HG03439 (cell line): ENCODE measurements around the gene CHI3L1.

Source experiments
- ATAC-seq: cut with Tn5 transposase; IDR thresholded peaks from one replicate; pipeline ENCODE4 v1.9.1; 2021; ENCODE audit warnings: mild to moderate bottlenecking, moderate library complexity; ENCODE audit not compliant: unreplicated experiment

CHI3L1 gene

DNA sequence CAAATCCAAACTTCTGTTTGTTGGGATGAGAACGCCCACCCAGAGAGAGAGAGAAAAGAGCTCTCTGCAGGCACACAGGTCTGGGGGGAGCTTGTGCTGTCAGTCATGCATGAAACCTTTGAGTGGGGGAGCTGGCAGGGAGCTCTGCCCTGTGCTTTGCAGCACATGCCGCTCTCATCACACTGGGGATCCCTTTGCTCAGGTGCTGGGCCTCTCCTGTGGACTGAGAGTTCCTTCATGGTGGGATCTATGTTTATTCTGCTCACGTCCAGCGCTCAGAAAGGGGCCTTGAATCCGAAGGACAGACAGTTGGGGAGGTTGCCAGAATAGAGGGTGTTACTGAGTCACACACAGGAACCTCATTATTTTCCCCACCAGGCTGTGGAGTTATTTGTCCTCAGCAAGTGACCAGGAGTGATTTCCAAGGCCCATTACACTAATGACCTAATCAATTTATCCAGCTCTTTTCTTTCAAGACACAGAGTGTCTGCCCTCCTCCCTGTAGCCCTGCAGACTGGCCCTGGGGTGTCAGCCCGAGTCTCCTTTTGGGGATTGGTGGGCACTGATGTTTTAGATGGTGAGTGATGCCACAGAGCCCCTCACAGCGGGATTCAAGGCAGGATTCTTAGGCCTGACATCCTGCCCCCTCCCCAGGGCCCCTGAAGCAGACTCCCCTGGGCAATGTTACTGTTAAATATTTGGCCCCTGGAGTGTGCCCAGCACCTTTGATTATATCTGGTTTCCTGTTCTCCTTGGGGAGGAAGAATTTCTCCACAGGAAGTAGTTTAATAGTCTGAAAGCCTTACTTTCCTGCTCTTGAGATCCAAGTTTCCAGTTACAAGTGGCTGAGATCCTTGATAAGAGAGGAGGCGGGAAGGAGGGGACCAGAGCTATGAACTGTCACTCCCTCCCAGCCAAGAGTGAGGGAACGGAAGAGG is 33.2 kb downstream of the CHI3L1 start:
- no peak for ATAC-seq

DNA sequence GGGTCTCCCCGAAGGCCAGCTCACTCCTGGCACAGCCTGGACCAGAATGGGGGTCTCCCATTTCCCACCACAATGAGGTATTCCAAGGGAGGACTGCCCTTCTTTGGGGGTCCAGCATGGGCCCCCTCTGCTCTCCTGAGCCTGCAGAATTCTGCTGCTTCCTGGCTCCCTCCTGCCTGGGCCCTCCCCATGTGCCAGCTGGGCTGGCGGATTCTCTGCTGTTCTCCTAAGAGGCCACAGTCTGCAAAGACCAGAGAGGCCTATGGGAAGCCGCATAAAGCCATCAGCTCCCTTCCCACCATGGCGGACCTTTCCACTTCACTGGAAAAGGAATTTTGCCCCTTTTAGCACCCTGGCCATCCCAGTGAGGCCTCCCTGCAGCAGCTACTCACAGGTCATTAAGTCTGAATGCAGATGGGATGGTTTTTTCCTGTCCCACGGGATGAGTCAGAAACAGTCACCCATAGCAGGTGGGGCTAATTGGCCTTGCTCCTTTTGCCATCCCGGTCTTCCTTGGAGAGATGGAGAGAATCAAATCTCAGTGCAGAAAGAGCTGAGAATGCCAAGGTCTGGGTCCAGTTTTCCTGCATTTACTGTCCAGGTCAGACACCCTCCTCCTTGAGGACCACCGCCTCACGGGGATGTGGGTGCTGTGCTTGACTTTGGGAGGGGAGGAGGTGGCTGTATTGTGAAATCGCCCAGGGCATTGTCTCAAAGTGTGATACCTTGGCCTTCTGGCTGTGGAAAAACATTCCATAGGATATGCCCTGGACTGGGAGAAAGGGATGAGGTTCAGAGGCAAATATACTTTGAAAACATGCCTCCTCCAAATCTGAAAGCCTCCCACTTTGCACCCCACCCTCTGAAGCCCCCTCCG is 34.1 kb downstream of the CHI3L1 start:
- no peak for ATAC-seq

DNA sequence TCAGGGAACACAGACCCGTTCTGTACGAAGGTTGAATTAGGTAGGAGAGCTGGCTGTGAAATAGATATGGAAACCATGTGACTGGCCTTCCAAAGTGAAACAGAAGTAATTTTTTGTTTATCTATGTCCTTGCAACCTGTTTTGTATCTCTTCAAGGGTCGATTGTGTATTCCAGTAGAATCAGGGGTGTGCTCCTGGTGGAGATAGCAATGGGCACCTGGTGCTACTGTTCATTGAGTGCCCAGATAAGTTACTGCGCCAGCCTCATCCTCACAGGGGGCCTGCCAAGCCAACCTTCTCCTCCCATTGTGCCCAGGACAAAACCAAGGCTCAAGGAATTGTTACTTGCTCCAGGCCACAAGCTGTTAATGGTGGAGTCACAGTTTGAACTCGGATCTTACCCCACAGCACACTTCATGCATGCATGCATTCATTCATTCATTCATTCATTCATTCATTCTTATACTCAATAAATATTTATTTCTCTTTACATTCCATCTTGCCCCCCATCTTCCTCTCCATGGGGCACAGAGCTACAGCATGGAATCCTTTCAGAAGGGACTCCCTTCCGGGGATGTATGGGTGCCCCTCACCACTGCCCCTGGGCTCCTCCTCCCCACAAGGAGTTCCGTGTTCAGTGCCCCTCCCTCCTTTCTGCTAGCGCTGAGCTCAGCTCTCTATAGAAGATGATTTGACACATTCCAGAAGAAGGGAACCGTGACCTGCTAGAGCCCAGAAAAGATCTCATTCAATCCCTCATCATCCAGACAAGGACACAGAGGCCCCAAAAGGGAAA is 34.9 kb downstream of the CHI3L1 start:
- ATAC-seq, result no peak

DNA sequence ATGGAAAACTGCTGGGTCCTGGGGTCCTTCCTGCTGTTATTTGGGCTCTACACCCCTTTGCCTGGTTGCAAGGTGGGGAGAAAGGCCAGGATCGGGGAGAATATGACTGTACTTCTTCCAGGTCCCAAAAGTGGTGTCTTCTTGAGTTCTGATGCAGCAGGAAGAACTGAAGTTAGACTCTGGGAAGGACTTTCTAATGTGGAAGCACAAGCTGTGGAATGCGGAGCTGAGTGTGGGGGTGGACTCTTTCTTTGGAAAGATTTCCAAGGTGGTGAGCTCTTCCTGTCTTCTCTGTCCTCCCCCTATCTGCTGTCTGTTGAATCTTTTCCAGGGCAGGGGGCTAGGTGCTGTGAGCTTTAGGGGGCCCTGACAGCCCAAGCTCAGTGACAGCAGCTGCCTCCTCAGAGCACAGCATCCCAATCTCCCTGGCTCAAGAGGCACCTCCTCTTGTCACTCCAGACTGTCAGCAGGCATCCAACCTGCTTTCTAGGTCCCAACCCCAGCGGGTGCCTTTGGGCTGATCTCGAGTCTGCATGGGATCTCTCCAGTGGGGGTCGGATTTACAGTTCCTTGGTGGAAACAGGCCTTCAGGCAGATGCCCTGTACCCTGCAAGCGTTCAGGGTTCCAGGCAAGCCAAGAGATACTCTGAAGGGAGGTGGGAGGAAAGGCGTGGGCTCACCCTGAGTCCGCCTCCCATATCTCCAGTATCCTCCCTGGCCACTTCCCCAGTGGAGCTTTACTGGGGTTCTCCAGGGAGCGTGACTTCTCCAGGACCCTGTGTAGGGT is 35.8 kb downstream of the CHI3L1 start:
- ATAC-seq, result no peak

DNA sequence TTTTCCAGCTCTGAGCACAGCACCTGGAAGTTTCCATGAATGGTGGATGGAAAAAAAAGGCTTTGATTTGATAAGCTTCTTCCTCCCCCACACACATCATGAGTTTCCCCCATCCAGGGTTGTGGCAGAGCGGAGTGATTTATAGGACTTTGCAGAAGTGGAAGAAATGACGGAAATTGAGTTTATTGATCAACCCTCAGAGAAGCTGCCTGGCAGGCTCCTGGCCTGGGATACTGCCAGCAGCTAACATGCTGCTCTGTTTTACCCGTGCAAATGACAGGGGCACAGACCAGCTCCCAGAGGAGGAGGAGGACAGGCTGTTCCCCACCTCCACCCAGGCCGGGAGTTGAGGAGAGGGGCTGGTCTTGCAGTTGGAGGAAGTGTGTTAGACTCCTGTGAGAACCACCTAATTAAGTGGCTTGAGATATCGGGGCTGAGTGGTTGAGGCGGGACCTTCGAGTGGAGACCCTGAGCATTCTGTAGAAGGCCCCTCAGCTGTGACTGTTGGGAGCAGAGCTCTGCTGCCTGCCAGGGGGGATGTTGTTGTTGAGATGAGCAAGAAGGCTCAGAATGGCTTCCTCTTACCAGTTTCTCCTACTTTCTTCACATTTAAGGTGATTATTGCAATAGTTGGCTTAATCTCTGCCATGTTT is 37.2 kb downstream of the CHI3L1 start:
- no peak for ATAC-seq

DNA sequence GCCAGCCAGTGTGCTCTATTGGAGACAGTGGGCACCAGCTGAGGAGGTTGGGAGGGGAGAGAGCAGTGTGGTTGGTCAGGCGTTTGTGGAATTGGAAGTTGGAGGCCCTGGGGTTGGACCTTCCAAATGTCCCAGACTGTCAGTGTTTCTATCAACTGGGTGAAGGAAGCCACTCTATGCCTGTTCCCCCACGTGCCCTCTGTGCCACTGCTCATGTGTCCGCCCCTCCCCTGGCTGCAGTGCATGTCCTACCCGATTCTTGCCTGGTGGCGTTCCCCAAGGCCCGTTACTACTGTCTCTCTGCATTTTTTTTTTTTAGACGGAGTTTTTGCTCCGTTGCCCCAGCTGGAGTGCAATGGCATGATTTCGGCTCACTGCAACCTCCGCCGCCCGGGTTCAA is 37.9 kb downstream of the CHI3L1 start:
- no peak for ATAC-seq

DNA sequence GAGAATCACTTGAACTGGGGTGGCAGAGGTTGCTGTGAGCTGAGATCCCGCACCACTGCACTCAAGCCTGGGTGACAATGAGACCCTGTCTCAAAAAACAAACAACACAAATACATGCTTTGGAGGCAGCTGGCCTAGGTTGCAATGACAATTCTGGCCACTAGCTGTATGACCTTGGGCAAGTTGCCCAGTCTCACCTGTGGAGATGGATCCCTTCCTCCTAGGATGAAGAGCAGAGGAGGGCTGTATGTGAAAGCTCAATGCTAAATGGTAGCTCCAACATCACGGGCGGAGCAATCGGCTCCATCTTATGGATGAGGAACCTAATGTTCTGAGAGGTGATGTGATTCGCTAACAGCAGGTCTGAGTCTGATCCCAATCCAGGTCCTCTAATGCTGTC is 38.4 kb downstream of the CHI3L1 start:
- ATAC-seq, result no peak

DNA sequence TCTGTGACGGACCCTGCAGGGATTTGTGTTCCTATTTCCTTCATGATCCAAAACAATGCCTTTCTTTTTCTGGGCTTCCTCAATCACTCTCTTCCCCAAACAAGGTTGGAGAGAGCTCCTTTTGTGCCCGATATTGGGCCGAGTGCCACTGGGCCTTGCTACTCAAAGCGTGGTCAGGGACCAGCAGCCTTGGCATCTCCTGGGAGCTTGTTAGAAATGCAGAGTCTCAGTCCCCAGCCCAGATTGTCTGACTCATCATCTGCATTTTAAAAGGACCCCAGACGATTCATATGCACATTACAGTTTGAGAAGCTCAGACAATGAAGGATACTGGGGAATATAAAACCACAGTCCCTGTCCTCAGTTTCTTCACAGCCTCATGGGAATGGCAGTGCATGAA is 39.1 kb downstream of the CHI3L1 start:
- no peak for ATAC-seq

DNA sequence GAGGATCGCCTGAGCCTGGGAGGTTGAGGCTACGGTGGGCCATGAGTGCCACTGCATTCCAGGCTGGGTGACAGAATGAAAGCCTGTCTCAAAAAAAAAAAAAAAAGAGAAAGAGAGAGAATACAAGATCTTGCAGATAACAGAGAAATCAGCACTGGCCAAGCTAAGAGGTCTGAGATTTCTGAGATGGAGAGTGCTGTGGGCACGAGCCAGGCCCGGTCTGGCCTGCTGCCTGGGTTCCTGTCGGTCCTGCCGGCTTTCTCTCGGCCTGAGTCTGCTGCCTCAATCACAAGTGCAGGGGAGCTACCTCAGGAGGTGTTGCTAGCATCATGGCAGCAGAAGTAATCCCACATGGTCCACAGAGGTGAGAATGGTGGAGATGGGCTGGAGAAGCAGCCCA is 40.0 kb downstream of the CHI3L1 start:
- no peak for ATAC-seq

DNA sequence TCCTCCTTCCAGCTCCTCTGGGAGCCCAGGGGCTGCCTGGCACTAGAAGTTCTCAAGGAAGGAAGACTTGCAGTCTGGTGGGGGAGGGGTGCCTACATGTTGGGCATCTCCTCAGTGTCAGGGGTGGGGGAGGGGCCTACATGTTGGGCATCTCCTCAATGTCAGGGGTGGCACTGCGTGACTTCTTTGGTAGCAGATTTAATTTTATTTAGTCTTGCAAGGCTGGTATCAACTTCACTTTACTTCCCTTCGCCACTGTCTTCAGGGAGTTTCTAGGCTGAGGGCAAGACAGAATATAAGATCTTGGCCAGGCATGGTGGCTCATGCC is 40.5 kb downstream of the CHI3L1 start:
- ATAC-seq, result no peak

DNA sequence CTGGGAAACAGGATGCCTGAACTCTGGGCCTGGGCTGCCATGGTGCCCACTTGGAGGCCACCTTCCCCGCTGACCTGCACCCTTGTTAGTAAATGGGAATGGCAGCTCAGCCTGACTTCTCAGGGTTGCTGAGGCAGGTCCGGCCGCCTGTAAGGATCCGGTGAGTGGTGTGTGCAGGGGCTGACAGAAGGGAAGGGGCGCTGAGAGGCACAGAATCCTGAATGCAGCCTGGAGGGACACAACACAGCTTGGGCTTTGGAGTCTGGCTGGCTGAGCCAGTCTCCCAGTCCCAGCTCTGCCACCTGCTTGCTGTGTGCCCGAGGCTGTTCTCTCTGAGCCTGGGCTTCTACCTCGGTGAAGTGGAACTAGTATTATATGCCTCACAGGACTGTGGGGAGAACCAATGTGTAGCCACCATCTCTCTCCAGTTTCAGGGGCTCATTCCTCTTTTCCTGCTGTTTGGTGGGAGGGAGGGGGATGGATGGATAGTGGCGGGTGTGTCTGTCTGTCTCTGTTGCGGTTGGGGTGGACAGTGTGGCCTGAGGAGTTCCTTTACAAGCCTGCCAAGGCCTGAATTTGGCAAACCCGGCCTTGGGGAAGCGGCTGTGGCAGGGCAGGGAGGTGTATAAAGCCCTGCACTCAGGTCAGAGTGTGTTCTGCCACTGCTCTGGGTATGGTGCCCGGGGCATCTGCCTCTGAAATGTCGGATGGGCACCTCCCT is 41.0 kb downstream of the CHI3L1 start:
- no peak for ATAC-seq

DNA sequence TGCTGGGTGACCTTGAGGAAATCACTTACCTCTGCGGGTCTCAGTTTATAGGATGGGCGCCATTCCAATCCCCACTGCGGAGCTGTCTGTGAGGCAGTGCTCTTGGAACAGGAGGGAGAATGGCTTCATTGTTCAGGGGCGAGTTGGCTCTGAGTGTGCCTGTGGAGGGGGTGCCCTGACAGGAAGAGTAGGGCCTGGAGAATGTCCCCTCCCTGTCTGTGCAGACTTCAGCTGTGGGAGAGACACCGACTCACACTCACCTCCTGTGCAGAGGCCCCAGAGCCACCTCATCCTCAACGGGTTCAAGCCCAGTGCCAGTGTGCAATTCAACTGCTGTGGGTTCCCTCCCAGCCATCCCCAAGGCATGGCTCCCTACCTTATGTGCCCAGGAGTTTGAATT is 41.8 kb downstream of the CHI3L1 start:
- no peak for ATAC-seq

DNA sequence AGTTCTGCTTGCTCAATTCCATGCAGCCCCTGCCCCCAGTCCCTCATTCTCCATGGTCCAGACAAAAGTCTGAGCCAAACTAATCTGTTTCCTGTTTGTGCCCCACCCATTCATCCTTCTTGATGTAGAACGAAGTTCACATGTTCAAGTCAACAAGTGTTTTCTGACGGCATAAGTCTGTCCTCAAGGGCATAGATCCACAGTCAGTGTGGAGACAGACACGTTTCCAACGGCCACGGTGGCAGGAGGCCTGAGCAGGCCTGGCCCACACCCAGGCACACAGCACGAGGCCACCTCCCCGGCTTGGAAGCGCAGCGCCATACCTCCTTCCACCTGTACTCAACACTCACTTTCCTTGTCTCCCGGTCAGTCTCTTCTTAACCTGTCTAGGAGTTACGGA is 42.9 kb downstream of the CHI3L1 start:
- ATAC-seq, result no peak

DNA sequence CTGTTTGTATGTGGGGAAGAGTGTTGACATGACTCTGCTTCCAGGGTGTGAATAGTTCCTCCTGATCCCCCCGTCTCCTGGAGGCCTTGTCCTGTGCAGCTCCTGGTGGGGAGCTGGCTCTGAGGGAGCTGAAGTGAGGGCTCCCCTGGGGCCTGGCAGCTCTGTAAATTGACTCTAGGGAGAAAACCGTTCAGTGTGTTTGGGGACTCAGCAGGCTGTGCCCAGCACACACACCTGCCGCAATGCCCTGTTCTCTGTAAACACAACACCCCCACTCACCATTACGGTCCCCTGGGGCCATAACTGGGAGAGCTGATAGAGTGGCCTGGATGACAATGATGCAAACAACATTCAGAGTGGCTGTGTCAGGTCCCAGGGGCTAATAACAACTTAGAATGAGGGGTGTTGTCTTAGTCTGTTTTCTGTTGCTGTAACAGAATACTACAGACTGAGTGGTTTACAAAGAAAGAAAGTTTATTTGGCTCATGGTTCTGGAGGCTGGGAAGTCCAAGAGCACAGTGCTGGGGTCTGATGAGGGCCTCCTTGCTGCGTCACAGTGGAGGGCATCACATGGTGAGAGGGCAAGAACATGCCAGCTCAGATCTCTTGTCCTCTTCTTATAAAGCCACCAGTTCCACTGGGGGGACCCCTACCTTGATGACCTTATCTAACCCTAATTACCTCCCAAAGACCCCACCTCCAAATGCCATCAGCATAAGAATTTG is 43.7 kb downstream of the CHI3L1 start:
- no peak for ATAC-seq

DNA sequence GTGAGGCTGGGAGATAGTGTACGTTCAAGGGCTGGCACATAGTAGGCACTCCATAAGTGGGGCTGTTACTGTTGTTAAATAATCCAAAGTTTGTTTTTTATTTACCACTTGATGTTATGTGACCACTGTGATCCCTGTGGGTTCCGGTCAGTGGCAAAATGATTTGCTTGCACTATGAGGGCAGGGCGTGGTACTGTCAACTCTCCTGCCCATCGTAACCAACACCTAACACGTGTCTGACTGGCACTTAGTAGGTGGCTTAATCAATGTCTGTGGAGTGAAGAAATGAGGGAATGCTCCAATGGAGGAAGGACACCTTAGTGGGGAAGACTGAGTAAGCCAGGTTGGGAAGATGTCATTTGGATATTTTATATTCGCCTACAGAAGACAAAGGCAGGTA is 44.4 kb downstream of the CHI3L1 start:
- ATAC-seq, result no peak

DNA sequence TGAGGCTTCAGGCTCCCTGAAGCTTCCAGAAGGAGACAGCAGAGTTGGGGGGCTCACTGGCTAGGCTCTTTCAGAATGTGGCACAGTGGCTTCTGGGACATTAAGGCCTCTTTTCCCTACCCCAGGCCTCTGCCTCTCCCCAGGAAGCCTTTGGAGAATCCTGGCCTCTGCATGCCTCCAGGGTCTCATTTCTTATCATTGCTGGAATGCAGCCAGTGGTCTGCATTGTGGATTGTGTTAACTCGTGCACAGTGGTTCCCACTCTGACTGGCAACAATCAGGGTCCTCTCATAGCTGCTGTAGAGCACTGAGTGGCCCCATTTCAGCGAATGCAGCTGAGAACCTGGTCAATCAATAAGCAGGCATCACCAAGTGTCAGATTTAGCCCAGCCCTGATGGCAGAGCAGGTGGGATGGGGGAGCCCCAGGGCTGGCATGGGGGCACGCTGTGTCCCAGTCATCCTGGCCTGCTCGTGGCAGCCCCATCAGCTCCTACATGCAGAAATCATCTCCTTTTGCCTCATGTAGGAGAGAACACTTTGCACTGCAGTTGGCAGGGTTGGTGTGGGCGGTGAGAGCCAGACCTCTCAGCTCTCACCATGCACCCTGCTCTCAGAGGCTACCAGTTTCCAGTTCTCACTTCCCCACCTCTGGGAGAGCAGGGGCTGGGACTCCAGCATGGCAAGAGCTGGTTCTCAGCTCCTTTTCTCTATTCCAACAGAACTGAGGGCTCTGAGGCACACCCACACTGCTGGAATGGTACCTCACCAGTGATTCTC is 45.6 kb downstream of the CHI3L1 start:
- no peak for ATAC-seq

DNA sequence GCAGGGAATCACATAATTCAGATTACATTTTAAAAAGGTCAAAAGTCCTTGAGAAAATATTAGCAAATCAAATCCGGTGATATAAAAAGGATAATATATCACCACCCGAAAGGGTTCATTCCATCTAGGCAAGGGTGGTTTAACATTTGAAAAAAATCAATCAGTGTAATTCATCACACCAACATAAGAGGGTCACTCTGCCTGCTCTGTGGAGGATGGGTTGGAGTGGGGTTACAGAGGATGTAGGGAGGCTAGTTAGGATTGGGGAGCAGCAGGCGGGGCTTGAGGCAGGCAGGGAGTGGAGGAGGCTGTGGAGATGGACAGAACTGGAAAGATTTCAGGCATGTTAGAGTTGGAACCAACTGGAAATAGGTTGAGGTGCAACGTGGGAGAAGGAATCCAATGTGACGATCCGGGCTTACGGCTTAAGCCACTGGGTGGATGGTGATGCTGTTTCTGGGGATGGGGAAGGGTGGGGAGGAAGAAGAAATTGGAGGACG is 46.5 kb downstream of the CHI3L1 start:
- ATAC-seq, result no peak

DNA sequence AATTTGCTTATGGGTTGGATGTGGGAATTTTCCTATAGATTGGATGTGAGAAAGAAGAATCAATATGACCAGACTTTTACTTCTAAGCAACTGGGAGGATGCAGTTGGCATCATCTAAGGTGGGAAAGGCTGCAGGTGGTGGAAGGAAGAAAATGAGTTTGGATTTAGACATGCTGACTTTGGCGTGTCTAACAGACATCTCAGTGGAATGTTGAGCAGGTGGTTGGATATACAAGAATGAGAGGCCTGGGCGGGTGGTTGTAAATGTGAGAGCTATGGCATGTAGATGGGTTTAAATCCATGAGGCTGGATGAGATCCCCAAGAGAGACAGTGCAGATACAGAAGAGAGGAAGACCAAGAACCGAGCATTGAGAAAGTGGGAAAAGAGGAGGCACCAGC is 48.4 kb downstream of the CHI3L1 start:
- ATAC-seq, result no peak
